Right lung (tissue), 5 donors: ENCODE measurements around the gene HOXD11. TPM values are rescaled to one million over a fixed set of nuclear protein-coding genes. Genes with fewer than 3 reads are reported as not detected.
A peak's percentile ranks its signal among the peaks of the same experiment; 100 is the strongest.

Experiments used
- DNase-seq, 2 donors: peaks; one replicate each; pipeline ENCODE4 v3.0.0-alpha.2; 2013
- polyA plus RNA-seq, 5 donors: library from polyadenylated mRNA; unstranded; fragments of 120-200 nt; gene quantifications; one replicate each; pipeline versions ENCODE4 v1.2.1 to v1.2.3, GENCODE V29; 2013; ENCODE audit warnings: inconsistent platforms in 1 of 5, low replicate concordance in 1 of 5; ENCODE audit not compliant: insufficient read length in 5 of 5, insufficient read depth in 1 of 5

Gene HOXD11
- polyA plus RNA-seq, 5 donors, result 0.28 TPM; not detected in 4

DNA sequence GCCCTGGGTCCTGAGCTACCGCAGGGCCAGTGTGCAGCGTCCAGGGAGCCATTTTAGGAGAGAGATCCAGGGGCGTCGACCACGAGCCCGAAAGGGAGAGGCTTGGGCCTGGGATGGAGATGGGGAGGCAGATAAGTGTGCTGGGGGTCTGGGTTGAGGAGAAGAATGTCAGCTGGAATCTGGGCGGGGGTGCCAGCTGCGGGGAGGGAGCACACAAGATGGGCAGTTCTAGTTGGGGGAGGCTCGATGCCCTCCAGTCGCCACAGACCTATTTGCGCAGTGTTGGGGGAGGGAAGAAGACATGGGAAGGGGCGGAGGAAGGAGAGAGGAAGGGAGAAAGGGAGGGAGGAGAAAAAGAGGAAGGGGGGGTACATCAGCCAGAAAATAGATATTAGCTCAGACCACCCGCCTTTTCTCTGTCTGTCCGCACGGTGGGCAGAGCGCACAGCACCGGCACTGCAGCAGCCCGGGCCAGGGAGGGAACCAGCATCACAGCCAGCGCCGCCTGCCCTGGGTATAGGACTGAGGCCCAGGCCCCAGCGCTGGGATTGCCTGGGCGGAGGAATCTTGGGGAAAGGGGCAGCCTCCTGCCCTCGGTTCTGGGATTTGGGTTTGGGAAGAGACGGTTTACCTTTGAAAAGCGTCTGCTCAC lies 1.9 kb upstream of the HOXD11 start:
- no peak for DNase-seq

DNA sequence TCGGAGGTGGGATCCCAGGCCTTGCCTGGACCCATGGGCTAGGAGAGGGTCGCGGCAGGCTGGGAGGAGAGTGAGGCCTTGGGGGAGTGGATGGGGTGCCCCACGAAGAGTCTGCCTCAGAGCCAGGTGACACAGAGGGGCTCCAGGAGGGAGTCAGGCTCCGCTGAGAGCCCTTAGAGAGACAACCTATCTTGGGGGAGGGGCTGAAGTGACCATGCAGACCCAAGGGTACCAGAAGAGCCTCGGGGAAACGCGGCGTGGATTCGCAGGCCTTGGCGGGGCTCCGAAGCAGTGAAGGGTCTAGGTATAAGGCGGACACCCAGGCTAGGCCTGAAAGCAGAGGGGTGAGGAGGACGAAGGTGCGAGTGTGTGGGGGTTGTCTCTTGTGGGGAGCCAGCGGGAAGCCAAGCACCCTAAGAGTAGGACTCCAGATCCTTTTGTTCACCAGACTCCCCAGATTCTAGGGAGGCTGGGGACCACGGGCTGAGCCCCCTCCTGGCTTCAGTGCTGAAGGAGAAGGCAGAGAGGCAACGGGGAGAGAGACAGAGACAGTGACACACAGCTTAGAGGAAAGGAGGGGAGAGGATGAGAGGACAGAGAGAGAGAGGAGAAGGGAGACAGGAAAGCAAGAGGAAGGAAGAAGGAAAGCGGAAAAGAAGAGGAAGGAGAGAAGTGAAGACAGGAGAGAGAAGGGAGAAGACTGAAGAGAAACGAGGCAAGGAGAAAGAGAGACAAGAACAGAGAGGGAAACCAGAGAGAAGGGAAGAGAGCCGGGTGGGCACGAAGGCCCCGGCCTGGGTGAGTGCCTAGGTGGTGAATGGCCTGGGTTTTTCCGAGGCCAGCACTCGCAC lies 1.1 kb upstream of the HOXD11 start:
- no peak for DNase-seq

DNA sequence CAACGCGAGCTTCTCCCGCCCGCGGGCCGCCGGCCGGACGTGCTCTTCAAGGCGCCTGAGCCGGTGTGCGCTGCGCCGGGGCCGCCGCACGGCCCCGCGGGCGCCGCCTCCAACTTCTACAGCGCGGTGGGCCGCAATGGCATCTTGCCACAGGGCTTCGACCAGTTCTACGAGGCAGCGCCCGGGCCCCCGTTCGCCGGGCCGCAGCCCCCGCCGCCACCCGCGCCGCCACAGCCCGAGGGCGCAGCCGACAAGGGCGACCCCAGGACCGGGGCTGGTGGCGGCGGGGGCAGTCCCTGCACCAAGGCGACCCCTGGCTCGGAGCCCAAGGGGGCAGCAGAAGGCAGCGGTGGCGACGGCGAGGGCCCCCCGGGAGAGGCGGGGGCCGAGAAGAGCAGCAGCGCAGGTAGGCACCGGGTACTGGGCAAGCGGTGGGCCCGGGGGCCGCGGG lies 676 bp downstream of the HOXD11 start:
- DNase-seq, result no peak

DNA sequence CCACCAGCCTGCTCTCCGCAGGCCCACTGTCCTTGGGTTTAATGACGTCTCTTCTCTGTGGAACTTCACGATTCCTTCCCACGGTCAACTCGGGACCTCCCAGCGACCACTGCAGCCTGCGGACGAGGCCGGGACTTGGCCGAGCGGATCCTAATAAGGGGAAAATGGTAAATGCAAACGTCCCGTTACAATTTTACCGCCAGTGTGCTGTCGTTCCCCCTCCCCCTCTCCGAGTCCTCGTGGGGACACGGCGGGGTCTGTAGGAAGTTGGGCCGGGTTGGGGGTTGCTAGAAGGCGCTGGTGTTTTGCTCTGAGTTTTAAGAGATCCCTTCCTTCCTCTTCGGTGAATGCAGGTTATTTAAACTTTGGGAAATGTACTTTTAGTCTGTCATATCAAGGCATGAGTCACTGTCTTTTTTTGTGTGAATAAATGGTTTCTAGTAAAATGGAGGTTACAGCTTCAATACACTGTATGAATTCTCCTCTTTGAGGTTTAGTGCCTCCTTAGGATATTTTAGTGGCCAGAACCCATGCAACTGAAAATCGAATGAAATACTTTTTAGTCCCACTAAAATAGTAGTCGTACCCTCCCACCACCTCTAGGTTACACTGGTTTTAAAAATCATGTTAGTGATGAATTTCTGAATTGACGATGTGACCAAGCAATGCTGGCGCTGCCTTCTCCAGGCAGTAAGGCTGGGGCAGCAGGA lies 2.3 kb downstream of the HOXD11 start:
- DNase-seq, result no peak

DNA sequence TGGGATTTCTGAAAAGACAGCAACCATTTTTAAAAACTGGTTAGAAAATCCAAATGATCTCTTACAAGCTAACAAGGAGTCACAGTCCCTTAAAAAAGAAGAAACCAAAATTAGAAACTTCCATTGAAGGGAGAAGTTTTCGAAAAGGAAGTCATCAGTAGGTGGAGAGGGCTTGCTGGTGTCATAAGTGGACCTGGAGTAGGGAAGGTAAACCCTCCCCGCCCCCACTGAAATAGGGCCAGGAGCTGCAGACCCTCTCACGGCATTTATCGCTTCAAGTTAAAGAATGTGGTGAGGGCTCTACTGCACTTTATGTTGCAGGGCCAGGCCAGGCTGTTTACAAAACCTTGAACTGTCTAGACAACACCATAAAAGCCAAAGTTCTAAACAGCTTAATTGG lies 2.9 kb downstream of the HOXD11 start:
- DNase-seq, result no peak

DNA sequence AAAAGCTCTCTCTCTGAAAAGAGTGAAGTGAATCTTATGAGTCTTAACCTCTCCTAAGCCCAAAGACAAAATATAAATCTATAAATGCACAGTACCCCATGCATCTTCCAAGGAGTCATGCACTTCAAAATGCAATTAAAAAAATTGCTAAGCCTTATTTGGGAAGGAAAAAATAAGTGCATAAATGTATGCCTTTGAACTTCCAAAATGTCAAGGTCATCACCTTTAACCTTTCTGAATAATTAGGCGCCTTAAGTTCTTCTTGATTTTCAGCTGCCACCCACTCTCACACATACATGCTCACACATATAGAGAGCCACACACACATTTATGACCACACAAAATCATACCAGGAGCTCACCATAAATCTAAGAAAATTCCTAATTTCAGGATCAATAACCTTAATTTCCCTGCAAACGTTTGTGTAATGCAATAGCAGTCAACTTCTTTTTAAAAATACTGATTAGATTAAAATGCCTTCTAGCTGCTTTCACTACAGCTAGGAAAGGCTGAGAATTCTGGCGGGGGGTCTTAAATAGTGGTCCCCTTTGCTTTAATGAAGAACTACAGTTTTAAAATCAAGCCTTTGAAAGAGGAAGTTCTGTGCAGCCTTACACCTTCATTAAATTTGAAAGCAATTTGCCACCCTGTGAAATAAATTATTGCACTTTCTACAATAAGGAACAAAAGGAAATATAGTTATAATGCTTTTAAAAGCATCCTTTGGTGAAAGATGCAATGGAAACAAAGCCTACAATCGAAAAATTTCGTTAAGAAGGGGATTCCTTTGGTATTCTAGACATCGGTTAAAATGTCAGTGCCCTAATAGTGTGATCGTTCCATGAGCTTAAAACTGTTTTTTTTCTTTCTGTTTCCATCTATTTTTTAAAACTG lies 3.6 kb downstream of the HOXD11 start:
- no peak for DNase-seq

DNA sequence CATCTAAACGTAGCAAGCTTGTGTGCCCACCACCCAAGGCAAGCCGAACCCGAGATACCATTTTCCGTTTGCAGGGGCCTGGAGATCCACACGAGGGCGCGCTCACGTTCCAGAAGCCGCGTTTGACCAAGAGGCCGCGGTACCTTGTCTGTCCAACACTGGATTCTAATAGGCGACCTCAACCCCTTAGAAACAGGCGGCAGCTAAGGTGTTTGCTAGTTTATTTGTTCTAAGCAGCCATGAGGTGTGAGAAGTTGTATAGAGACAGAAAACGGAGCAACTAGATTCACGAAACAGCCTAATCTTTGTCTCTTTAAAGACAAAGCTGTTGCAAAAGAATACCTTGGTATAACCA lies 4.2 kb downstream of the HOXD11 start:
- peak in 1 of 2 donors; percentile 51 for DNase-seq

DNA sequence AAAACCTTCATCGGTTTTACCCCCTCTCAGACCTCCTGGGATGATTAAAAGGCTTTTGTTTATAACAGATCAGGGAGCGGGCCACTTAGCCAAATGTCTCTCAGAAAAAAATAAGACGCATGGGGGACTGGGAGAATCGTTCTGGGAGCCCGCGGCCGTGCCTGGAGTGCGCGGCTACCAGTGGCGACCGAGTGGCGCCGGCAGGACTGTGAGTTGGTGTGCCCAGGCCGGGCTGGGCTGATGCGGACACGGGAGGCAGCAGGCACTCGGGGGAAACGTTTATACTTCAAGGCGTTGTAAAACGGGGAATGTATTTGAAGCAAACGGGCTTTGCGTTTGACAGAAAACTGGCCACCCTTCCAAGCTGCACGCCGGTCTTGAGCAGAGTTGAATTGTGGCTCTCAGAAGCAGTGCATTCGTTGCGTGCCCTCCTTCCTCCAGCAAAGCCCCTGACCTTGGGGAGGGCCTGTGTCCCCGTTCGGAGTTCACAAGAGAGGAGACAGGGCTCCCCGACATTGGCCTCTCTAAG lies 4.8 kb downstream of the HOXD11 start:
- no peak for DNase-seq

GRCh38 chr2:176112375-176113302 lies 5.6 kb downstream of the HOXD11 start:
- no peak for DNase-seq

DNA sequence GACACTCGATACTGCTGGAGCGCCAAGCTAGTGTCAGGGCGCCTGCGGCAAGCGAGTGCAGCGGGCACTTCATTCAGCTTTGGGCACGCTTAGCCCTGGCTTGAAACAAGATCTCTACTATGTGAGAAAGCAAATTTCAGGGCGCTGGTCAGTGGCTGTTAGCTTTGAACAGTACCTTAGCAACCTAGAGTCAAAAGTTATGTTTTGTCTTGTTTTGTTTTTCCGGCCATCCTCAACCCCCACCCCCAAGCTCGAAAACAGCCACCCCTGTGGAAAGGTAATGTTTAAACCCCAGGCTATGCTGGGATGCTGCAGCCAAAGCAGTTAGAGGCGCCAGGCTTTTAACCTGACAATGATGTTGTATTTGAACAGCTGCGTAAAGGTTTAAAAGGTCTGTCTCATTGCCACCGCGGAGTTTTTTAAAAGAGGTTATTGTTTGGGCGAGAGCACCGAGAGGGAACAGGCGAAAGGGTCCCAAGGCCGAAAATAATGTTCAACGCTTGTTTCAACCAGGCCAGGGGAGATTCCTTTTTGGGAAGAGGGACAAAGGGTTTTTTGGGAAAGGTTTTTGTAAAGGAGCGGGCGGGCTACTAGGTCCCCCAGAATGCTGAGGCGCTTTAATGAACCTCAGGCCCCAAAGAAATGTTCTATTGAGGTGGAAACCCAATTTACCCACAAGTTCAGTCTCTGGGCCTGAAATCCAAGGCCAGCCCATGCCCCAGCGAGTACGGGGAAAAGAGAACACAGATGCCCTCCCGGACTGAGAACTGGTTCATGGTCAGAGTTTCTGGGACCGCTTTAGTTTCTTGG lies 7.2 kb downstream of the HOXD11 start:
- DNase-seq, result no peak

DNA sequence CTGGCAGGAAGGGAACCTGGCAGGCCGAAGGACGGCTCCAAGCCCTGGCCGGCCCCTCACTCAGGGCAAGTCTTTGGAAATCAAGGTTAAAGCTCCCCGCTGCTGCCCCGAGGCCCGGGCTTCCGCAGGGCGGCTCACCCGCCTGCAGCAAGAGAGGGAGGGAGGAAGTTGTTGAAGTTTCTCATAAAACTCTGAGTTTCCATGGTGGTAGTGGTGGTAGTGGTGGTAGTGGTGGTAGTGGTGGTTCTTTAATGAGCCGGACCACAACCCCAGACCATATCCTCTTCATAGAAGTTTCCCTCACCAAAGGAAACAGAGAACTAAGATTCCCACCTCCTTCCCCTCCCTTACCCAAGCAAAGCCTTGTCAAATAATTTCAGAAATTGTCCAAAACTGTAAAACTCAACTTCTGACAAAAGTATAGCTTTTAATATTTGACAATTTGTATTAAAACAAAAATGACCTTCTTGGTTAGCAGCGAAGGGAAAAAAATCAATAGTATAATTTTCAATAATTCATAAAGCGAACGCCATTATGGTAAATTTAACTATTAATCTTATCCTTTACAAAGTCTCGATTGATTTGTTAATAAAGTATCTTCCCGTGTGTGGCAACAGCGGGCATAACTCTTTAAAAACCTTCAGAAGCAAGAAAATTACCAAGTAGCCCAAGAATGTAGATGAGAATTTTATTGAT lies 8.0 kb downstream of the HOXD11 start:
- DNase-seq, result no peak

- DNase-seq, result no peak
Measured at GRCh38 chr2:176115883-176116813, 9.1 kb downstream of the HOXD11 start, which contains the start of gene HOXD10. Gene HOXD10 (plus strand): TSS chr2:176116778. CDS start chr2:176116834, 56 bp downstream.

DNA sequence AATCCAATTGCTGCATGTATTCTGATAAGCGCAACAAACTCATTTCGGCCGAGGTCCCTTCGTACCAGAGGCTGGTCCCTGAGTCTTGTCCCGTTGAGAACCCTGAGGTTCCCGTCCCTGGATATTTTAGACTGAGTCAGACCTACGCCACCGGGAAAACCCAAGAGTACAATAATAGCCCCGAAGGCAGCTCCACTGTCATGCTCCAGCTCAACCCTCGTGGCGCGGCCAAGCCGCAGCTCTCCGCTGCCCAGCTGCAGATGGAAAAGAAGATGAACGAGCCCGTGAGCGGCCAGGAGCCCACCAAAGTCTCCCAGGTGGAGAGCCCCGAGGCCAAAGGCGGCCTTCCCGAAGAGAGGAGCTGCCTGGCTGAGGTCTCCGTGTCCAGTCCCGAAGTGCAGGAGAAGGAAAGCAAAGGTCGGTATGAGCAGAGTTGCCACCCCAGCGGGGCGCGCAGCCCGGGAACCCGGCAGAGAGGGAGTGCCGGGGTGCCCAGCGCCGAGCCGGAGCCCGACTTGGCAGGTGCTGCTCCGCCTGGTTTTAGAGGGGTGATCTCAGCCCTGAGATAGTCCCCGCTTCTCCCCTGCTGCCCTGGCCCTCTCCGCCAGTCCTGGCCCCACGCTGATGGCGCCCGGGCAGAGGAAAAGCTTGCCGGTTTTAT lies 10.2 kb downstream of the HOXD11 start:
- DNase-seq, result no peak

- DNase-seq, result no peak
Measured at GRCh38 chr2:176117823-176118371, 10.8 kb downstream of the HOXD11 start.

DNA sequence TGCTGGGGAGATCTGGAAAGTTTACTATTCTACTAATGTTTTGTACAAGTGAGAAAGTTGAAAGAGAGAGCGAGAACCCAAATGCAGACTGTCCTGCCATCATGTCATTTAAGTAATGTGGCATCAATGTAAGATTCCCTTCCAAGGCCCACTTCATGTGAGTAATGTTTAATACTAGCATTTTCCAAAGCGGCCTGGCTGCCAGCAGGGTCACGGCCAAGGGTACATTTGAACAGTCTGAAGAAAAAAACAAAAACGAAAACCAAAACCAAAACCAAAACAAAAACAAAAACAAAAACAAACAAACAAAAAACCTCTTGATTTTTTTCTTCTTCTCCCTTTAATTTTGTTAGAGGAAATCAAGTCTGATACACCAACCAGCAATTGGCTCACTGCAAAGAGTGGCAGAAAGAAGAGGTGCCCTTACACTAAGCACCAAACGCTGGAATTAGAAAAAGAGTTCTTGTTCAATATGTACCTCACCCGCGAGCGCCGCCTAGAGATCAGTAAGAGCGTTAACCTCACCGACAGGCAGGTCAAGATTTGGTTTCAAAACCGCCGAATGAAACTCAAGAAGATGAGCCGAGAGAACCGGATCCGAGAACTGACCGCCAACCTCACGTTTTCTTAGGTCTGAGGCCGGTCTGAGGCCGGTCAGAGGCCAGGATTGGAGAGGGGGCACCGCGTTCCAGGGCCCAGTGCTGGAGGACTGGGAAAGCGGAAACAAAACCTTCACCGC lies 11.7 kb downstream of the HOXD11 start:
- no peak for DNase-seq
